Naive B cell (primary cell): Measurements from ENCODE around the gene NDUFAF2. TPM values are rescaled to one million over a fixed set of nuclear protein-coding genes. Genes with fewer than 3 reads are reported as not detected.
"Not testable (repeated sequence)": the region's sequence is repeated elsewhere in the genome, so short reads cannot be mapped to it uniquely, and the experiment has no call there.

Source experiments
- ATAC-seq, 2 donors: fragments of 150-1000 bp; cut with Tn5 transposase; 2 replicates each; pipeline ENCODE4 v1.10.0; 2021; ENCODE audit warnings: low read depth in 2 of 2, mild to moderate bottlenecking in 2 of 2, moderate library complexity in 2 of 2
- DNase-seq: peaks from one replicate; pipeline ENCODE4 v3.0.0; 2022
- H3K27ac Mint-ChIP-seq, 6 donors: one replicate each; pipeline ENCODE4 v1.8.0; 2020 to 2022; ENCODE audit warnings: mild to moderate bottlenecking in 6 of 6, mixed read lengths in 6 of 6, moderate library complexity in 5 of 6, inconsistent platforms in 2 of 6
- H3K27me3 Mint-ChIP-seq, 3 donors: one replicate each; pipeline ENCODE4 v1.8.0; 2021 to 2022; ENCODE audit warnings: mixed read lengths in 3 of 3, mild to moderate bottlenecking in 1 of 3
- H3K36me3 Mint-ChIP-seq, 2 donors: one replicate each; pipeline ENCODE4 v1.8.0; 2020 to 2022; ENCODE audit warnings: mixed read lengths in 2 of 2, inconsistent platforms in 1 of 2, mild to moderate bottlenecking in 1 of 2
- H3K4me1 Mint-ChIP-seq, 3 donors: one replicate each; pipeline ENCODE4 v1.8.0; 2020 to 2022; ENCODE audit warnings: mixed read lengths in 3 of 3, inconsistent platforms in 1 of 3, mild to moderate bottlenecking in 1 of 3, moderate library complexity in 1 of 3
- H3K4me3 Mint-ChIP-seq, 8 donors: one replicate each; pipeline ENCODE4 v1.8.0; 2020 to 2022; ENCODE audit warnings: mild to moderate bottlenecking in 8 of 8, mixed read lengths in 8 of 8, moderate library complexity in 8 of 8, inconsistent platforms in 2 of 8
- H3K9me3 Mint-ChIP-seq, 7 donors: one replicate each; pipeline ENCODE4 v1.8.0; 2020 to 2022; ENCODE audit warnings: mixed read lengths in 7 of 7, mild to moderate bottlenecking in 5 of 7, inconsistent platforms in 2 of 7, moderate library complexity in 1 of 7
- polyA plus RNA-seq, 6 donors: library from polyadenylated mRNA; unstranded; fragments of 300-500 nt; fragmentation: Illumina TruSeq; gene quantifications; one replicate each; pipeline ENCODE4 v1.2.3, GENCODE V29; 2021; ENCODE audit warnings: low read depth in 6 of 6

The NDUFAF2 gene
- polyA plus RNA-seq, 6 donors from 2014 or later = 15.8 to 34.1 (median 28.7) TPM

- peaks cover 0 to 8% (median 4%) of the 10 kb centered on the region in 7 donors for H3K9me3 Mint-ChIP-seq
- no peak overlapping the region for H3K27ac Mint-ChIP-seq
- DNase-seq (no peak), ATAC-seq (no peak)
- H3K36me3 Mint-ChIP-seq = no peaks in the 10 kb centered on the region
- no peaks in the 10 kb centered on the region for H3K27me3 Mint-ChIP-seq
- peaks cover 0 to 14% (median 6%) of the 10 kb centered on the region in 3 donors for H3K4me1 Mint-ChIP-seq
- H3K4me3 Mint-ChIP-seq = no peak overlapping the region
Measured at GRCh38 chr5:61029456-61030162, 84.6 kb downstream of the NDUFAF2 start.

DNA sequence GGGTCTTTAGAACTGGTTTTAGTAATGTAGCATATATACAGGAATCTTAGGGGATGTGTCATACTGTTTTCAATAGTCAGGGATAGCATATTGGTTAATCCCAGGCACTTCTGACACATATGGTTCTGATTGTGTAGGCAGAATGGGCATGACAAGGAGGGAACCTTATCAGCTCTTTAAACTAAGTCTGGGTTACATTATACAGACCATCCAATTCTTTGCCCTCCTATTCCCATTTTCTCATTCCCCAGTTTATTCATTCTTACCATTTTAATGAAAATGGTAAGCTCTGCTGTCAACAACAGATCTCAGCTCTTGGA is 85.1 kb downstream of the NDUFAF2 start:
- H3K9me3 Mint-ChIP-seq = peaks cover 0 to 8% (median 4%) of the 10 kb centered on the region in 7 donors
- H3K36me3 Mint-ChIP-seq = no peaks in the 10 kb centered on the region
- no peak for ATAC-seq
- peak overlapping the region in 1 of 6 donors; percentile 1 for H3K27ac Mint-ChIP-seq
- no peaks in the 10 kb centered on the region for H3K27me3 Mint-ChIP-seq
- no peak overlapping the region for H3K4me3 Mint-ChIP-seq
- no peak for DNase-seq
- H3K4me1 Mint-ChIP-seq = peaks cover 0 to 10% (median 6%) of the 10 kb centered on the region in 3 donors

DNA sequence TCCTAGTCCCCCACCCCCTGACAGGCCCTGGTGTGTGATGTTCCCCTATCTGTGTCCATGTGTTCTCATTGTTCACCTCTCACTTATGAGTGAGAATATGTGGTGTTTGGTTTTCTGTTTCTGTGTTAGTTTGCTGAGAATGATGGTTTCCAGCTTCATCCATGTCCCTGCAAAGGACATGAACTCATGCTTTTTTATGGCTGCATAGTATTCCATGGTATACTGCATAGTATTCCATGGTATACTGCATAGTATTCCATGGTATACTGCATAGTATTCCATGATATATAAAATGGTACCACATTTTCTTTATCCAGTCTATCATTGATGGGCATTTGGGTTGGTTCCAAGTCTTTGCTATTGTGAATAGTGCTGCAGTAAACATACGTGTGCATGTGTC is 86.3 kb downstream of the NDUFAF2 start:
- not testable (repeated sequence) for H3K36me3 Mint-ChIP-seq, ATAC-seq

DNA sequence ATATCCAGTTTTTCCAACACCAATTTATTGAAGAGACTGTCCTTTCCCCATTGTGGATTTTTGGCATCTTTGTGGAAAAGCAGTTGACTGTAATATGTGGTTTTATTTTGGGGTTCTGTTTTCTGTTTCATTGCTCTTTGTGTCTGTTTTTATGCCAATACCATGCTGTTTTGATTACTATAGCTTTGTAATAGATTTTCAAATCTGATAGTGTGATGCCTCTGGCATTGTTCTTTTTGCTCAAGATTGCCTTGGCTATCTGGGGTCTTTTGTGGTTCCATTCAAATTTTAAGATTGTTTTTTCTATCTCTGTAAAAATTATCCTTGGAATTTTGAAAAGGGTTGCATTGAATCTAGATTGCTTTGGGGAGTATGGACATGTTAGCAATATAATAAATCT is 99.5 kb downstream of the NDUFAF2 start:
- ATAC-seq (no peak), DNase-seq (no peak)
- H3K36me3 Mint-ChIP-seq = peaks cover 10 to 20% of the 10 kb centered on the region in 2 donors
- no peaks in the 10 kb centered on the region for H3K4me1 Mint-ChIP-seq
- H3K27me3 Mint-ChIP-seq = no peaks in the 10 kb centered on the region
- no peak overlapping the region for H3K27ac Mint-ChIP-seq
- H3K4me3 Mint-ChIP-seq = no peak overlapping the region
- peaks cover 0 to 8% (median 6%) of the 10 kb centered on the region in 7 donors for H3K9me3 Mint-ChIP-seq

More for the DNA sequence above, 86.3 kb downstream of the NDUFAF2 start:
- not testable (repeated sequence) for DNase-seq, H3K4me1 Mint-ChIP-seq, H3K27me3 Mint-ChIP-seq, H3K4me3 Mint-ChIP-seq, H3K9me3 Mint-ChIP-seq
- H3K27ac Mint-ChIP-seq = peak overlapping the region in 1 of 6 donors; percentile 21

DNA sequence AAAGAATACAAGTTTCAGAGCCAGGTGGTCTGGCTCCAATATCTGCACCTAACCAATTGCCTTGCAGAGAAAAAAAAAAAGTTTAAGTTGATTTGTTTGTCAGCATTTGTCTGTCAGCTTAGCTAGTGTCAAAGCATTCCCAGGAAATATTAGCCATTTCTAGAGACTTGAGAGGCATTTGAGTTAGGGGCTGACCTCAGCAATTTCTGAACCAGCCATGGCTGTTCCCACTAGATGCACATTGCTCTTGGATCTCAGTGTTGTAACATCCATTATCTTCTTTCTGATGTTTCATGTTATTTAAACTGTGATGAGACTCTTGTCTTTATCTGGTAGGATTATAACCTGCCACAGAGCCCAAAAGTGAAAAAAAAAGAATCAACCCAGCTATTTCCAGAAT is 102.3 kb downstream of the NDUFAF2 start:
- ATAC-seq (no peak), DNase-seq (no peak)
- H3K27me3 Mint-ChIP-seq = no peaks in the 10 kb centered on the region
- no peak overlapping the region for H3K27ac Mint-ChIP-seq
- H3K4me3 Mint-ChIP-seq = no peak overlapping the region
- H3K9me3 Mint-ChIP-seq = peaks cover 0 to 8% (median 7%) of the 10 kb centered on the region in 7 donors
- peaks cover 13 to 20% of the 10 kb centered on the region in 2 donors for H3K36me3 Mint-ChIP-seq
- H3K4me1 Mint-ChIP-seq = no peaks in the 10 kb centered on the region

DNA sequence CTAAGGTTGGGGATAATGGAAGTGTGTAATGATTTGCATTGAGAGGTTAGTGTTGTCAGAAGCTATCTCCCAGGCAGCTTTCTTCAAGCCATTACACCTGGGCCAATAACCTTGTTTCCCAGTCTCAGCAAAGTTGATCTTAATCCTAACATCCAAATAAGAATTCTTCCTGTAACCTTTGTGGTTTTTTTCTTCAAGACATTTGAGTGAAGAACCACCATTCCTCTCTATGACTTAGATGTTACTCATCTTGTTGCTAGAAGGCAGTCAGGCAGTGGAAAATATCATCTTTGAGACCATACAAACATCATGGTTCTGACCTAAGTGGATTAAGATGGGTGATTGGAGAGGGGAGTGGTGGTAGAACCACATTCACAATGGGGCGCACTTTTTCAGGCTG is 103.5 kb downstream of the NDUFAF2 start:
- peaks cover 13 to 20% of the 10 kb centered on the region in 2 donors for H3K36me3 Mint-ChIP-seq
- no peak for DNase-seq
- H3K27me3 Mint-ChIP-seq = no peaks in the 10 kb centered on the region
- H3K27ac Mint-ChIP-seq = no peak overlapping the region
- no peaks in the 10 kb centered on the region for H3K4me1 Mint-ChIP-seq
- H3K9me3 Mint-ChIP-seq = peaks cover 0 to 8% (median 7%) of the 10 kb centered on the region in 7 donors
- no peak for ATAC-seq
- H3K4me3 Mint-ChIP-seq = no peak overlapping the region

GRCh38 chr5:61050292-61050691 is 105.3 kb downstream of the NDUFAF2 start:
- no peak for DNase-seq
- no peaks in the 10 kb centered on the region for H3K4me1 Mint-ChIP-seq
- peaks cover 0 to 2% (median 0%) of the 10 kb centered on the region in 7 donors for H3K9me3 Mint-ChIP-seq
- no peaks in the 10 kb centered on the region for H3K27me3 Mint-ChIP-seq
- ATAC-seq = no peak
- no peak overlapping the region for H3K27ac Mint-ChIP-seq
- peaks cover 7 to 12% of the 10 kb centered on the region in 2 donors for H3K36me3 Mint-ChIP-seq
- H3K4me3 Mint-ChIP-seq = no peak overlapping the region

- Mint-ChIP-seq H3K9me3 (peaks cover 0 to 2% (median 0%) of the 10 kb centered on the region in 7 donors), H3K4me1 (no peaks in the 10 kb centered on the region), H3K27ac (no peak overlapping the region), H3K36me3 (peaks cover 4 to 7% of the 10 kb centered on the region in 2 donors), H3K4me3 (no peak overlapping the region), H3K27me3 (no peaks in the 10 kb centered on the region)
- no peak for ATAC-seq
- no peak for DNase-seq
Measured at GRCh38 chr5:61051267-61051666, 106.3 kb downstream of the NDUFAF2 start.

DNA sequence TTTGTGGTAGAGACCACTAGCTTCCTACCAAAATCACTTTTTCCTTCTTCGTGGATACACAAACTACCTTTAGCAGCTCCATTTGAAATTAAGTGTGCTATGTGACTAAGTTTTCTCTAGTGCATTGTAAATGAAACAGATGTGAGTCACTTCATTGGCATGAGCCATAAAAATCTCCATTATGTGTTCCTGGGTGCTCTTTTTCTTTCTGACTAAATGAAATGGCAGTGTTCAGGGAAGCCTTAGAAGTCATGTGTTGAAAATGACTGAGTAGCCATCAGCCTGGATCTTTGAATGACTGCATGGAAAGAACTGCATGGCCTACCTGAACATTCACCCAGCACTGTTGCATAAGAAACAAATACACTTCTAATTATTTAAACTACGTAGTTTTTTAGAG is 107.9 kb downstream of the NDUFAF2 start:
- Mint-ChIP-seq H3K27ac (no peak overlapping the region), H3K36me3 (peaks cover 4 to 7% of the 10 kb centered on the region in 2 donors), H3K27me3 (no peaks in the 10 kb centered on the region), H3K9me3 (peaks cover 0 to 2% (median 0%) of the 10 kb centered on the region in 7 donors), H3K4me3 (no peak overlapping the region), H3K4me1 (peaks cover 0 to 4% (median 0%) of the 10 kb centered on the region in 3 donors)
- ATAC-seq (no peak), DNase-seq (no peak)

GRCh38 chr5:61053937-61054336 is 108.9 kb downstream of the NDUFAF2 start:
- DNase-seq = no peak
- H3K27me3 Mint-ChIP-seq = no peaks in the 10 kb centered on the region
- no peak overlapping the region for H3K4me3 Mint-ChIP-seq
- H3K9me3 Mint-ChIP-seq = peaks cover 0 to 2% (median 0%) of the 10 kb centered on the region in 7 donors
- peaks cover 0 to 7% of the 10 kb centered on the region in 2 donors for H3K36me3 Mint-ChIP-seq
- no peak overlapping the region for H3K27ac Mint-ChIP-seq
- peaks cover 0 to 4% (median 0%) of the 10 kb centered on the region in 3 donors for H3K4me1 Mint-ChIP-seq
- ATAC-seq = no peak

GRCh38 chr5:61055434-61056006 is 110.5 kb downstream of the NDUFAF2 start:
- DNase-seq = peak; percentile 21
- Mint-ChIP-seq H3K27ac (no peak overlapping the region), H3K4me3 (no peak overlapping the region), H3K4me1 (peaks cover 0 to 4% (median 0%) of the 10 kb centered on the region in 3 donors), H3K9me3 (no peaks in the 10 kb centered on the region), H3K27me3 (no peaks in the 10 kb centered on the region), H3K36me3 (no peaks in the 10 kb centered on the region)
- ATAC-seq = peak in 1 of 2 donors; percentile 55

- no peak overlapping the region for H3K4me3 Mint-ChIP-seq
- H3K27ac Mint-ChIP-seq = no peak overlapping the region
- H3K27me3 Mint-ChIP-seq = no peaks in the 10 kb centered on the region
- H3K4me1 Mint-ChIP-seq = peaks cover 6 to 9% (median 6%) of the 10 kb centered on the region in 3 donors
- H3K36me3 Mint-ChIP-seq = peaks cover 16 to 24% of the 10 kb centered on the region in 2 donors
- DNase-seq (no peak), ATAC-seq (no peak)
- H3K9me3 Mint-ChIP-seq = peaks cover 8 to 30% (median 20%) of the 10 kb centered on the region in 7 donors
Measured at GRCh38 chr5:61059499-61059898, 114.5 kb downstream of the NDUFAF2 start.

DNA sequence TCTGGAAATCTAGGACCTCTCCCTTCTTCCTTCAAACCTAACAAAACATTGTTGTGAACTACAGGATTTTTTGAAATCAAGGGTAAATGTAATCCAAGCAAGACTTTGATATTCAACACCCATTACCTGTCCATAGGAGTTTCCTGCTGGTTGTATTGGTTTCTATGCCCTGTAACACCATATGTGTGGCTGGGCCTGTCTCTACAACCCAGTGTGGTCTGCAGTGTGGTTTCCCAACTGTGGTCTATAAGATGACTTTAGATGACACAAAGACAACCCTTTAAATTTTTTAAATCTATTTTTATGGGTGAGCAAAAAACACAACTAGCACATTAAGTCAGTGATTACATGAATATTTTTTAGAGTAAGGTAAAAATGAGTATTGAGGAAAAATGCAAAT is 124.1 kb downstream of the NDUFAF2 start:
- H3K27ac Mint-ChIP-seq = peak overlapping the region in 1 of 6 donors; percentile 69

GRCh38 chr5:61071526-61071925 is 126.5 kb downstream of the NDUFAF2 start:
- Mint-ChIP-seq H3K9me3 (peaks cover 0 to 12% (median 6%) of the 10 kb centered on the region in 7 donors), H3K4me1 (no peaks in the 10 kb centered on the region), H3K4me3 (no peak overlapping the region), H3K27ac (no peak overlapping the region), H3K36me3 (peaks cover 0 to 5% of the 10 kb centered on the region in 2 donors), H3K27me3 (no peaks in the 10 kb centered on the region)
- DNase-seq = no peak
- no peak for ATAC-seq

More for the DNA sequence above, 124.1 kb downstream of the NDUFAF2 start:
- H3K27me3 Mint-ChIP-seq = no peaks in the 10 kb centered on the region
- H3K36me3 Mint-ChIP-seq = peaks cover 3 to 8% of the 10 kb centered on the region in 2 donors
- H3K4me1 Mint-ChIP-seq = peaks cover 5 to 6% (median 5%) of the 10 kb centered on the region in 3 donors
- DNase-seq (no peak), ATAC-seq (no peak)
- H3K9me3 Mint-ChIP-seq = peaks cover 5 to 36% (median 18%) of the 10 kb centered on the region in 7 donors
- H3K4me3 Mint-ChIP-seq = no peak overlapping the region
